ENCODE measurements around the gene HIVEP3. TPM values are rescaled to one million over a fixed set of nuclear protein-coding genes. Genes with fewer than 3 reads are reported as not detected.

Gene HIVEP3
- total and polyA plus RNA-seq, 3 experiments from 2014 or later, result 15.1 to 24.0 (median 23.0) TPM

GRCh38 chr1:41902159-41902577 lies 16.6 kb downstream of the HIVEP3 start:
- peaks cover 67% of the 10 kb centered on the region for H3K4me1 ChIP-seq (ENCODE audit: insufficient read depth, low read length)
- no peaks in the 10 kb centered on the region for H3K36me3 ChIP-seq (ENCODE audit: insufficient read depth, low read length)
- no peaks in the 10 kb centered on the region for H3K27me3 ChIP-seq (ENCODE audit: insufficient read depth, low read length, poor library complexity, severe bottlenecking)
- Mint-ChIP-seq H3K27ac (peak overlapping the region in 6 of 8 donors; percentile 74 to 97 (median 88)), H3K9me3 (no peaks in the 10 kb centered on the region), H3K36me3 (peaks cover 0 to 4% (median 0%) of the 10 kb centered on the region in 3 donors), H3K27me3 (peaks cover 0 to 2% of the 10 kb centered on the region in 2 donors), H3K4me3 (peak overlapping the region in 4 of 7 donors; percentile 39 to 88 (median 68)), H3K4me1 (peaks cover 65 to 94% (median 71%) of the 10 kb centered on the region in 3 donors)
- H3K27ac ChIP-seq (ENCODE audit: low read depth, low read length), result no peak overlapping the region
- POLR2A ChIA-PET, result interaction anchor here (0.9 to 1.3 kb wide), 2 partner anchors 14 to 16 kb away, joined by 4 read pairs; partner anchors contain the start of gene HIVEP3
- DNase-seq, result no peak
- no peak overlapping the region for H3K4me3 ChIP-seq (ENCODE audit: low read length)
- H3K9me3 ChIP-seq (ENCODE audit: low read length), result no peaks in the 10 kb centered on the region
- CTCF ChIA-PET, result interaction anchor here (0.8 to 4.8 kb wide), 6 partner anchors 8 to 18 kb away, joined by 3 to 29 read pairs (median 4); partner anchors contain the start of gene HIVEP3

- ChIA-PET CTCF (interaction anchor here (1.2 to 2.7 kb wide), 3 partner anchors 9 to 11 kb away, joined by 3 to 7 read pairs (median 3); no protein-coding TSS in a partner anchor), POLR2A (no interaction called here)
- Histone ChIP-seq H3K27ac (ENCODE audit: low read depth, low read length) (no peak overlapping the region), H3K4me3 (ENCODE audit: low read length) (no peak overlapping the region), H3K36me3 (ENCODE audit: insufficient read depth, low read length) (no peaks in the 10 kb centered on the region), H3K27me3 (ENCODE audit: insufficient read depth, low read length, poor library complexity, severe bottlenecking) (no peaks in the 10 kb centered on the region), H3K9me3 (ENCODE audit: low read length) (no peaks in the 10 kb centered on the region), H3K4me1 (ENCODE audit: insufficient read depth, low read length) (peaks cover 73% of the 10 kb centered on the region)
- H3K36me3 Mint-ChIP-seq, result peaks cover 0 to 4% (median 0%) of the 10 kb centered on the region in 3 donors
- H3K9me3 Mint-ChIP-seq, result no peaks in the 10 kb centered on the region
- H3K27ac Mint-ChIP-seq, result peak overlapping the region; percentile 24 to 97 (median 88)
- no peak for DNase-seq
- H3K4me1 Mint-ChIP-seq, result peaks cover 69 to 95% (median 77%) of the 10 kb centered on the region in 3 donors
- peaks cover 0 to 2% of the 10 kb centered on the region in 2 donors for H3K27me3 Mint-ChIP-seq
- H3K4me3 Mint-ChIP-seq, result peak overlapping the region in 5 of 7 donors; percentile 39 to 88 (median 59)
These were observed 17.2 kb downstream of the HIVEP3 start for GRCh38 chr1:41901551-41901950.

GRCh38 chr1:41900603-41901444 lies 17.9 kb downstream of the HIVEP3 start:
- CTCF ChIA-PET, result interaction anchor here (0.9 to 1.7 kb wide), 2 partner anchors 16 to 327 kb away, joined by 3 to 4 read pairs; no protein-coding TSS in a partner anchor
- Histone ChIP-seq H3K27ac (ENCODE audit: low read depth, low read length) (no peak overlapping the region), H3K4me1 (ENCODE audit: insufficient read depth, low read length) (peaks cover 73% of the 10 kb centered on the region), H3K4me3 (ENCODE audit: low read length) (no peak overlapping the region), H3K36me3 (ENCODE audit: insufficient read depth, low read length) (no peaks in the 10 kb centered on the region), H3K27me3 (ENCODE audit: insufficient read depth, low read length, poor library complexity, severe bottlenecking) (no peaks in the 10 kb centered on the region), H3K9me3 (ENCODE audit: low read length) (no peaks in the 10 kb centered on the region)
- H3K4me1 Mint-ChIP-seq, result peaks cover 69 to 95% (median 77%) of the 10 kb centered on the region in 3 donors
- peak overlapping the region in 4 of 7 donors; percentile 26 to 88 (median 68) for H3K4me3 Mint-ChIP-seq
- peak overlapping the region; percentile 70 to 97 (median 82) for H3K27ac Mint-ChIP-seq
- peaks cover 0 to 4% (median 0%) of the 10 kb centered on the region in 3 donors for H3K36me3 Mint-ChIP-seq
- H3K9me3 Mint-ChIP-seq, result no peaks in the 10 kb centered on the region
- POLR2A ChIA-PET, result no interaction called here
- DNase-seq, result no peak
- H3K27me3 Mint-ChIP-seq, result peaks cover 0 to 2% of the 10 kb centered on the region in 2 donors

- peak overlapping the region; percentile 5 to 81 (median 72) for H3K4me3 Mint-ChIP-seq
- ChIA-PET CTCF (interaction anchor here (0.6 to 2.1 kb wide), 4 partner anchors 12 to 21 kb away, joined by 3 to 11 read pairs (median 6); partner anchors contain the start of gene HIVEP3), POLR2A (interaction anchor here (1.0 kb wide), 1 partner anchor 21 kb away, joined by 5 read pairs; the partner anchor contains the start of gene HIVEP3)
- H3K27me3 Mint-ChIP-seq, result peaks cover 0 to 2% of the 10 kb centered on the region in 2 donors
- Histone ChIP-seq H3K27me3 (ENCODE audit: insufficient read depth, low read length, poor library complexity, severe bottlenecking) (no peaks in the 10 kb centered on the region), H3K27ac (ENCODE audit: low read depth, low read length) (peak overlapping the region; percentile 45), H3K9me3 (ENCODE audit: low read length) (no peaks in the 10 kb centered on the region), H3K36me3 (ENCODE audit: insufficient read depth, low read length) (no peaks in the 10 kb centered on the region), H3K4me3 (ENCODE audit: low read length) (peak overlapping the region; percentile 35), H3K4me1 (ENCODE audit: insufficient read depth, low read length) (peaks cover 84% of the 10 kb centered on the region)
- peak overlapping the region; percentile 91 to 98 (median 94) for H3K27ac Mint-ChIP-seq
- no peaks in the 10 kb centered on the region for H3K9me3 Mint-ChIP-seq
- DNase-seq, result peak; percentile 42 to 89 (median 66)
- peaks cover 0 to 2% (median 0%) of the 10 kb centered on the region in 3 donors for H3K36me3 Mint-ChIP-seq
- H3K4me1 Mint-ChIP-seq, result peaks cover 79 to 95% (median 83%) of the 10 kb centered on the region in 3 donors
These were observed 20.5 kb downstream of the HIVEP3 start for GRCh38 chr1:41898191-41898713.

GRCh38 chr1:41895552-41895951 lies 23.2 kb downstream of the HIVEP3 start:
- CTCF ChIA-PET, result interaction anchor here (1.0 kb wide), 1 partner anchor 25 kb away, joined by 3 read pairs; no protein-coding TSS in a partner anchor
- DNase-seq, result no peak
- peaks cover 0 to 2% (median 1%) of the 10 kb centered on the region in 3 donors for H3K36me3 Mint-ChIP-seq
- no peak overlapping the region for H3K27ac ChIP-seq (ENCODE audit: low read depth, low read length)
- H3K36me3 ChIP-seq (ENCODE audit: insufficient read depth, low read length), result no peaks in the 10 kb centered on the region
- POLR2A ChIA-PET, result interaction anchor here (1.4 kb wide), 1 partner anchor 21 kb away, joined by 3 read pairs; no protein-coding TSS in a partner anchor
- H3K4me3 ChIP-seq (ENCODE audit: low read length), result no peak overlapping the region
- H3K4me3 Mint-ChIP-seq, result peak overlapping the region in 1 of 7 donors; percentile 38
- H3K27ac Mint-ChIP-seq, result peak overlapping the region in 5 of 8 donors; percentile 77 to 89 (median 87)
- peaks cover 80 to 95% (median 80%) of the 10 kb centered on the region in 3 donors for H3K4me1 Mint-ChIP-seq
- H3K4me1 ChIP-seq (ENCODE audit: insufficient read depth, low read length), result peaks cover 81% of the 10 kb centered on the region
- H3K9me3 ChIP-seq (ENCODE audit: low read length), result no peaks in the 10 kb centered on the region
- no peaks in the 10 kb centered on the region for H3K9me3 Mint-ChIP-seq
- H3K27me3 Mint-ChIP-seq, result no peaks in the 10 kb centered on the region
- H3K27me3 ChIP-seq (ENCODE audit: insufficient read depth, low read length, poor library complexity, severe bottlenecking), result no peaks in the 10 kb centered on the region

GRCh38 chr1:41894808-41895483 lies 23.8 kb downstream of the HIVEP3 start:
- no peaks in the 10 kb centered on the region for H3K27me3 ChIP-seq (ENCODE audit: insufficient read depth, low read length, poor library complexity, severe bottlenecking)
- H3K27me3 Mint-ChIP-seq, result no peaks in the 10 kb centered on the region
- CTCF ChIA-PET, result interaction anchor here (5.8 kb wide), 1 partner anchor 22 kb away, joined by 79 read pairs; the partner anchor contains the start of gene HIVEP3
- no peaks in the 10 kb centered on the region for H3K9me3 ChIP-seq (ENCODE audit: low read length)
- H3K27ac ChIP-seq (ENCODE audit: low read depth, low read length), result no peak overlapping the region
- peaks cover 0 to 2% (median 0%) of the 10 kb centered on the region in 3 donors for H3K36me3 Mint-ChIP-seq
- H3K4me3 Mint-ChIP-seq, result peak overlapping the region in 4 of 7 donors; percentile 8 to 74 (median 61)
- no peaks in the 10 kb centered on the region for H3K9me3 Mint-ChIP-seq
- peaks cover 79 to 95% (median 83%) of the 10 kb centered on the region in 3 donors for H3K4me1 Mint-ChIP-seq
- H3K27ac Mint-ChIP-seq, result peak overlapping the region; percentile 67 to 89 (median 80)
- DNase-seq, result no peak
- POLR2A ChIA-PET, result interaction anchor here (0.7 to 5.4 kb wide), 2 partner anchors 23 to 354 kb away, joined by 4 to 72 read pairs; partner anchors contain the start of gene HIVEP3
- H3K36me3 ChIP-seq (ENCODE audit: insufficient read depth, low read length), result no peaks in the 10 kb centered on the region
- peaks cover 81% of the 10 kb centered on the region for H3K4me1 ChIP-seq (ENCODE audit: insufficient read depth, low read length)
- no peak overlapping the region for H3K4me3 ChIP-seq (ENCODE audit: low read length)
